ENCODE data around the gene AIRE. TPM values are rescaled to one million over a fixed set of nuclear protein-coding genes. Genes with fewer than 3 reads are reported as not detected.

The AIRE gene
- total RNA-seq, 1 experiment from 2014 or later, result 0.17 TPM

DNA sequence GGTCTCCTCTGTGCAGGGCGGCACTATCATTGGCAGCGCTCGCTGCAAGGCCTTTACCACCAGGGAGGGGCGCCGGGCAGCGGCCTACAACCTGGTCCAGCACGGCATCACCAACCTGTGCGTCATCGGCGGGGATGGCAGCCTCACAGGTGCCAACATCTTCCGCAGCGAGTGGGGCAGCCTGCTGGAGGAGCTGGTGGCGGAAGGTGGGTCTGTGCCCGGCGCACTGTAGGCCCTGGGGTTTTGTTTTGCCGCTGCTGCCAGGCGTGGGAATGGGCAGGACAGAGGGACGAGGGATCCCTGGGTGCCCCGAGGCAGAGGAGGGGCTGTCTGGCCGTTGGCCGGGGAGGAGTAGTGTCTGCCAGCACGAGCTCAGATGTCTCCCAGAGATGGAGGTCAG lies 26.4 kb downstream of the AIRE start:
- no peaks in the 10 kb centered on the region for H3K9me3 ChIP-seq (ENCODE audit: control insufficient read depth, low read depth, low read length)
- H4K20me1 ChIP-seq (ENCODE audit: control insufficient read depth, insufficient read depth, insufficient read length), result no peaks in the 10 kb centered on the region
- no peak overlapping the region for H4K8ac ChIP-seq (replicated peaks; ENCODE audit: insufficient read length, low read depth, low read length)
- H2BK20ac ChIP-seq (ENCODE audit: low read depth, low read length, poor library complexity, severe bottlenecking), result no peak overlapping the region
- no peak overlapping the region for H2BK120ac ChIP-seq (ENCODE audit: low read depth, low read length, poor library complexity, severe bottlenecking)
- H4K91ac ChIP-seq (ENCODE audit: insufficient read length, low read depth, low read length), result no peak overlapping the region
- no peak for DNase-seq
- no peak overlapping the region for H2AFZ ChIP-seq (ENCODE audit: low read length)
- no peak overlapping the region for H3K27ac ChIP-seq (ENCODE audit: insufficient read length, low read depth, low read length)
- no peaks in the 10 kb centered on the region for H3K27me3 ChIP-seq (ENCODE audit: insufficient read depth, low read length)
- no peak overlapping the region for H2BK5ac ChIP-seq (ENCODE audit: insufficient read length, low read length)
- H3K18ac ChIP-seq (ENCODE audit: insufficient read length, low read depth, low read length), result no peak overlapping the region
- no peak overlapping the region for H2AK5ac ChIP-seq (ENCODE audit: insufficient read length, low read length)
- no peak overlapping the region for H3K4me2 ChIP-seq (ENCODE audit: insufficient read depth, insufficient read length, low read length)
- no CpG with 5 or more reads among the region's 22 CpGs for WGBS (ENCODE audit: extremely low coverage, insufficient read length, low lambda C conversion rate)
- Mint-ChIP-seq H3K9me3 (no peaks in the 10 kb centered on the region), H3K27ac (peak overlapping the region in 2 of 3 experiments; percentile 28 to 48; a peak in 2 of 7 replicates), H3K36me3 (ENCODE audit: insufficient read depth in 1 of 3, low read depth in 3 of 3) (peaks cover 10 to 33% (median 32%) of the 10 kb centered on the region in 3 experiments), H3K27me3 (ENCODE audit: low read depth) (no peaks in the 10 kb centered on the region; the same call in none of the 2 replicates), H3K4me1 (peaks cover 2 to 9% of the 10 kb centered on the region in 2 experiments; a peak in 2 of 4 replicates), H3K4me3 (no peak overlapping the region)
- H3K4me1 ChIP-seq (ENCODE audit: insufficient read depth, low read length), result no peaks in the 10 kb centered on the region
- H3K9ac ChIP-seq (ENCODE audit: extremely low read depth, insufficient read length, low read length), result no peak overlapping the region
- no peaks in the 10 kb centered on the region for H3K23me2 ChIP-seq (ENCODE audit: insufficient read length, low read depth, low read length, poor library complexity, severe bottlenecking)
- no peak overlapping the region for H3T11ph ChIP-seq (ENCODE audit: low read length)
- H3K14ac ChIP-seq (ENCODE audit: insufficient read depth, low read length), result no peak overlapping the region
- no peak overlapping the region for H3K23ac ChIP-seq (ENCODE audit: insufficient read length, low read depth, low read length)
- H2BK15ac ChIP-seq (ENCODE audit: low read depth, low read length), result no peak overlapping the region
- no peaks in the 10 kb centered on the region for H3K79me1 ChIP-seq (ENCODE audit: insufficient read depth, low read depth, low read length, poor library complexity, severe bottlenecking)
- H3K56ac ChIP-seq (ENCODE audit: insufficient read length, low read depth, low read length), result no peak overlapping the region
- TF ChIP-seq, protein P1, sequence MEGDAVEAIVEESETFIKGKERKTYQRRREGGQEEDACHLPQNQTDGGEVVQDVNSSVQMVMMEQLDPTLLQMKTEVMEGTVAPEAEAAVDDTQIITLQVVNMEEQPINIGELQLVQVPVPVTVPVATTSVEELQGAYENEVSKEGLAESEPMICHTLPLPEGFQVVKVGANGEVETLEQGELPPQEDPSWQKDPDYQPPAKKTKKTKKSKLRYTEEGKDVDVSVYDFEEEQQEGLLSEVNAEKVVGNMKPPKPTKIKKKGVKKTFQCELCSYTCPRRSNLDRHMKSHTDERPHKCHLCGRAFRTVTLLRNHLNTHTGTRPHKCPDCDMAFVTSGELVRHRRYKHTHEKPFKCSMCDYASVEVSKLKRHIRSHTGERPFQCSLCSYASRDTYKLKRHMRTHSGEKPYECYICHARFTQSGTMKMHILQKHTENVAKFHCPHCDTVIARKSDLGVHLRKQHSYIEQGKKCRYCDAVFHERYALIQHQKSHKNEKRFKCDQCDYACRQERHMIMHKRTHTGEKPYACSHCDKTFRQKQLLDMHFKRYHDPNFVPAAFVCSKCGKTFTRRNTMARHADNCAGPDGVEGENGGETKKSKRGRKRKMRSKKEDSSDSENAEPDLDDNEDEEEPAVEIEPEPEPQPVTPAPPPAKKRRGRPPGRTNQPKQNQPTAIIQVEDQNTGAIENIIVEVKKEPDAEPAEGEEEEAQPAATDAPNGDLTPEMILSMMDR (conservative IDR thresholded peaks at IDR 0.05), result no peak
- no peak overlapping the region for H2BK12ac ChIP-seq (ENCODE audit: insufficient read length, low read depth, low read length)
- no peak overlapping the region for H3K4ac ChIP-seq (ENCODE audit: low read depth, low read length)
- no peak overlapping the region for H4K5ac ChIP-seq (ENCODE audit: insufficient read length, low read depth, low read length)
- no peaks in the 10 kb centered on the region for H3K79me2 ChIP-seq (ENCODE audit: insufficient read depth, low read length)
